Measurements from ENCODE around the gene HS3ST5. TPM values are rescaled to one million over a fixed set of nuclear protein-coding genes. Genes with fewer than 3 reads are reported as not detected.

HS3ST5 gene
- total and polyA plus RNA-seq, 2 donors: 0.02 to 0.05 TPM

- Histone ChIP-seq H3K4me1 (ENCODE audit: control insufficient read depth in 2 of 2, insufficient read depth in 2 of 2, low read length in 2 of 2) (peaks cover 0 to 14% of the 10 kb centered on the region in 2 donors), H3K36me3 (ENCODE audit: control insufficient read depth in 2 of 2, insufficient read depth in 2 of 2, low read length in 1 of 2) (no peaks in the 10 kb centered on the region), H3K4me3 (ENCODE audit: low read length in 2 of 2) (no peak overlapping the region), H3K27me3 (ENCODE audit: control insufficient read depth in 2 of 2, insufficient read depth in 1 of 2, low read length in 1 of 2) (no peaks in the 10 kb centered on the region), H3K9me3 (ENCODE audit: control insufficient read depth in 2 of 2, insufficient read depth in 1 of 2, low read length in 1 of 2) (no peaks in the 10 kb centered on the region), H3K27ac (ENCODE audit: low read depth in 1 of 2, low read length in 1 of 2) (no peak overlapping the region)
- DNase-seq (ENCODE audit: low read depth in 6 of 9, low spot score in 9 of 9): no peak
- 93% methylated on average over 2 of the region's 2 CpGs for WGBS
Observed at GRCh38 chr6:114009192-114009591, 333.6 kb downstream of the HS3ST5 start.

- H3K9me3 ChIP-seq (ENCODE audit: control insufficient read depth in 2 of 2, insufficient read depth in 1 of 2, low read length in 1 of 2): no peaks in the 10 kb centered on the region
- no peak for DNase-seq (ENCODE audit: low read depth in 6 of 9, low spot score in 9 of 9)
- no peak overlapping the region for H3K4me3 ChIP-seq (ENCODE audit: low read length in 2 of 2)
- H3K27me3 ChIP-seq (ENCODE audit: control insufficient read depth in 2 of 2, insufficient read depth in 1 of 2, low read length in 1 of 2): no peaks in the 10 kb centered on the region
- H3K4me1 ChIP-seq (ENCODE audit: control insufficient read depth in 2 of 2, insufficient read depth in 2 of 2, low read length in 2 of 2): peaks cover 0 to 14% of the 10 kb centered on the region in 2 donors
- 90% methylated on average over 4 of the region's 4 CpGs for WGBS
- H3K27ac ChIP-seq (ENCODE audit: low read depth in 1 of 2, low read length in 1 of 2): no peak overlapping the region
- H3K36me3 ChIP-seq (ENCODE audit: control insufficient read depth in 2 of 2, insufficient read depth in 2 of 2, low read length in 1 of 2): no peaks in the 10 kb centered on the region
Observed at GRCh38 chr6:114008331-114008730, 334.5 kb downstream of the HS3ST5 start.

- H3K36me3 ChIP-seq (ENCODE audit: control insufficient read depth in 2 of 2, insufficient read depth in 2 of 2, low read length in 1 of 2): no peaks in the 10 kb centered on the region
- no peaks in the 10 kb centered on the region for H3K9me3 ChIP-seq (ENCODE audit: control insufficient read depth in 2 of 2, insufficient read depth in 1 of 2, low read length in 1 of 2)
- peaks cover 0 to 14% of the 10 kb centered on the region in 2 donors for H3K4me1 ChIP-seq (ENCODE audit: control insufficient read depth in 2 of 2, insufficient read depth in 2 of 2, low read length in 2 of 2)
- no peak overlapping the region for H3K27ac ChIP-seq (ENCODE audit: low read depth in 1 of 2, low read length in 1 of 2)
- no peak overlapping the region for H3K4me3 ChIP-seq (ENCODE audit: low read length in 2 of 2)
- peak in 4 of 9 donors; percentile 7 to 53 (median 27) for DNase-seq (ENCODE audit: low read depth in 6 of 9, low spot score in 9 of 9)
- no peaks in the 10 kb centered on the region for H3K27me3 ChIP-seq (ENCODE audit: control insufficient read depth in 2 of 2, insufficient read depth in 1 of 2, low read length in 1 of 2)
- WGBS: 58% methylated on average over 2 of the region's 2 CpGs
Observed at GRCh38 chr6:114007516-114007915, 335.3 kb downstream of the HS3ST5 start.

Data from thymus (tissue), 11 donors.